Activated T-helper 2 cell treated with anti-CD3 and anti-CD28 coated beads, Interferon-gamma antibody, Interleukin-2, Interleukin-4, amounts not matched to agents 10 μg/mL and 5 μg/mL and 100 μg/mL, durations not matched to agents 14 hours and 24 hours and 36 hours (primary cell): ENCODE results near the gene TNPO1. TPM values are rescaled to one million over a fixed set of nuclear protein-coding genes. Genes with fewer than 3 reads are reported as not detected.
"Not testable (repeated sequence)": the region's sequence is repeated elsewhere in the genome, so short reads cannot be mapped to it uniquely, and the experiment has no call there.

Experiments
- DNase-seq: peaks from one replicate; pipeline ENCODE4 v3.0.0; 2021; ENCODE audit warnings: low spot score
- H3K27ac Mint-ChIP-seq: one replicate; pipeline ENCODE4 v1.8.0; 2021; ENCODE audit warnings: mixed read lengths
- H3K27me3 Mint-ChIP-seq: one replicate; pipeline ENCODE4 v1.8.0; 2021; ENCODE audit warnings: low read depth, mixed read lengths
- H3K36me3 Mint-ChIP-seq: one replicate; pipeline ENCODE4 v1.8.0; 2021; ENCODE audit warnings: low read depth, mixed read lengths
- H3K4me1 Mint-ChIP-seq: one replicate; pipeline ENCODE4 v1.8.0; 2021; ENCODE audit warnings: low read depth, mixed read lengths
- H3K4me3 Mint-ChIP-seq: one replicate; pipeline ENCODE4 v1.8.0; 2021; ENCODE audit warnings: low read depth, mild to moderate bottlenecking, moderate library complexity, mixed read lengths
- H3K9me3 Mint-ChIP-seq: one replicate; pipeline ENCODE4 v1.8.0; 2021; ENCODE audit warnings: mixed read lengths
- intact Hi-C: fragments of 100-400 bp; cut with micrococcal nuclease; formaldehyde crosslinking; loops from one replicate; pipeline ENCODE4 v1.15.1; 2023
- total RNA-seq: library from RNA; stranded (reverse); gene quantifications from 2 replicates; pipeline ENCODE4 v1.2.3, GENCODE V29; 2022

Gene TNPO1
- total RNA-seq, 1 donor from 2014 or later: 112 TPM

DNA sequence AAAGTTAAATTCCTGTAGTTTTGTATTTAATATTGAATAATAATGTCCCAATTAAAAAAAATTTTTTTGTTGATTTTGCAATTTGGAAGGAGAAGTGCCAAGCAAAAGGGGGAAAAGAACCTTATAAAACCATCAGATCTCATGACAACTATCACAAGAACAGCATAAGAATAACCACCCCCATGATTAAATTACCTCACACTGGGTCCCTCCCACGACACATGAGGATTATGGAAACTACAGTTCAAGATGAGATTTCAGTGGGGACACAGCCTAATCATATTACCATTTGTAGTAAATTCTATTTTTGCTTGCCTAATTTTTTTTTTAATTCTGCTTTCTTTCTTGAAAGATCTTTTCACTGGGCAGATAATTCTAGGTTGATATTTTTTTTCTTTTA, 106.0 kb downstream of the TNPO1 start:
- H3K4me3 Mint-ChIP-seq: no peak overlapping the region
- H3K36me3 Mint-ChIP-seq: no peaks in the 10 kb centered on the region
- H3K27me3 Mint-ChIP-seq: peaks cover 2% of the 10 kb centered on the region
- no peak overlapping the region for H3K27ac Mint-ChIP-seq
- no peaks in the 10 kb centered on the region for H3K9me3 Mint-ChIP-seq
- intact Hi-C loops: no loop called here
- no peaks in the 10 kb centered on the region for H3K4me1 Mint-ChIP-seq
- DNase-seq: no peak

DNA sequence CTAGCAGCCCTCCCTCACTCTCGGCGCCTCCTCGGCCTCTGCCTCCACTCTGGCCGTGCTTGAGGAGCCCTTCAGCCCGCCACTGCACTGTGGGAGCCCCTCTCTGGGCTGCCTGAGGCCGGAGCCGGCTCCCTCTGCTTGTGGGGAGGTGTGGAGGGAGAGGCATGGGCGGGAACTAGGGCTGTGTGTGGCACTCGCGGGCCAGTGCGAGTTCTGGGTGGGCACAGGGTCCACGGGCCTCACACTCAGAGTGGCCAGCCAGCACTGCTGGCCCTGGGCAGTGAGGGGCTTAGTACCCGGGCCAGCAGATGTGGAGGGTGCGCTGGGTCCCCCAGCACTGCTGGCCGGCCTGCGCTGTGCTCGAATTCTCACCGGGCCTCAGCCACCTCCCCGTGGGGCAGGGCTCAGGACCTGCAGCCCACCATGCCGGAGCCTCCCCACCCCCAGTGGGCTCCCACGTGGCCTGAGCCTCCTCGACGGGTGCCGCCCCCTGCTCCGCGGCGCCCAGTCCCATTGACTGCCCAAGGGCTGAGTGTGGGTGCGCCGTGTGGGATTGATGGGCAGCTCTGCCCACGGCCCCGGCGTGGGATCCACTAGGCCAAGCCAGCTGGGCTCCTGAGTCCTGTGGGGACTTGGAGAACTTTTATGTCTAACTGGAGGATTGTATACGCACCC, 109.0 kb downstream of the TNPO1 start:
- H3K9me3 Mint-ChIP-seq: no peaks in the 10 kb centered on the region
- H3K4me1 Mint-ChIP-seq: no peaks in the 10 kb centered on the region
- H3K27me3 Mint-ChIP-seq: peaks cover 8% of the 10 kb centered on the region
- DNase-seq: no peak
- H3K27ac Mint-ChIP-seq: no peak overlapping the region
- intact Hi-C loops: no loop called here
- no peaks in the 10 kb centered on the region for H3K36me3 Mint-ChIP-seq
- H3K4me3 Mint-ChIP-seq: no peak overlapping the region

DNA sequence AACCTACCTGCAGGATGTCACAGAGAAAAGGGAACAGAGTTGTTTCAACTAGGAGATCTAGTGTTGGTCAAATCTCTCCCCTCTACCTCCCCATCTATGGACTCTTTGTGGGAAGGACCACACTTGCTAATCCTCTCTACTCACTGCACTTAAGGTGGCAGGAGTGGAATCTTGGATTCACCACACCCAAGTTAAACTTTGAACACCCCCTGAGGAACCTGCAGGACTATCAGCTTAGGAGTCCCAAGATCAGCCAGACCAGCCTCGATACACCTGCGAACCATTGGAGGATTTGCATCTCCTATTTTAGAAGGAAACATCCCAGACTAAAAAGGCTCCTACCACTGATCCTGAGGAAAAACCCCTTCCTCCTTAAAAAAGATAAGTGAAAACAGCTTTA, 116.2 kb downstream of the TNPO1 start:
- H3K4me3 Mint-ChIP-seq, H3K4me1 Mint-ChIP-seq, H3K27me3 Mint-ChIP-seq, H3K36me3 Mint-ChIP-seq, H3K9me3 Mint-ChIP-seq, H3K27ac Mint-ChIP-seq, intact Hi-C loops, DNase-seq: not testable (repeated sequence)

DNA sequence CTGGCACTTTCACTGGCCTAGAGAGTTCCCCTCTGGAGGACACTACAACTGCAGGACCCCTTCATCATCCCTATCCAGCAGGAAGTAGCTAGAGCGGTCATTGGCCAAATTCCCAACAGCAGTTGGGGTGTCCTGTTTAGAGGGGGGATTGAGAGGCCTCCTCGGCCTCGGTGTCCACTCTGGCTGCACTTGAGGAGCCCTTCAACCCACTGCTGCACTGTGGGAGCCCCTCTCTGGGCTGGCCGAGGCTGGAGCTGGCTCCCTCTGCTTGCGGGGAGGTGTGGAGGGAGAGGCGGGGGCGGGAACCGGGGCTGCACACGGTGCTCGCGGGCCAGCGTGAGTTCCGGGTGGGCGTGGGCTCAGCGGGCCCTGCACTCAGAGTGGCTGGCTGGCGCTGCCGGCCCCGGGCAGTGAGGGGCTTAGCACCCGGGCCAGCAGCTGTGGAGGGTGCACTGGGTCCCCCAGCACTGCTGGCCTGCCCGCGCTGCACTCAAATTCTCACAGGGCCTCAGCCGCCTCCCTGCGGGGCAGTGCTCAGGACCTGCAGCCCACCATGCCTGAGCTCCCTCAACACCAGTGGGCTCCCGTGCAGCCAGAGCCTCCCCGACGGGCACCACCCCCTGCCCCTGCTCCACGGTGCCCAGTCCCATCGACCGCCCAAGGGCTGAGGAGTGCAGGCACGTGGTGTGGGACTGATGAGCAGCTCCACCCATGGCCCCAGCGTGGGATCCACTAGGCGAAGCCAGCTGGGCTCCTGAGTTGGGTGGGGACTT, 118.7 kb downstream of the TNPO1 start:
- DNase-seq, H3K27me3 Mint-ChIP-seq, H3K9me3 Mint-ChIP-seq, H3K27ac Mint-ChIP-seq, H3K36me3 Mint-ChIP-seq, H3K4me3 Mint-ChIP-seq, intact Hi-C loops, H3K4me1 Mint-ChIP-seq: not testable (repeated sequence)

DNA sequence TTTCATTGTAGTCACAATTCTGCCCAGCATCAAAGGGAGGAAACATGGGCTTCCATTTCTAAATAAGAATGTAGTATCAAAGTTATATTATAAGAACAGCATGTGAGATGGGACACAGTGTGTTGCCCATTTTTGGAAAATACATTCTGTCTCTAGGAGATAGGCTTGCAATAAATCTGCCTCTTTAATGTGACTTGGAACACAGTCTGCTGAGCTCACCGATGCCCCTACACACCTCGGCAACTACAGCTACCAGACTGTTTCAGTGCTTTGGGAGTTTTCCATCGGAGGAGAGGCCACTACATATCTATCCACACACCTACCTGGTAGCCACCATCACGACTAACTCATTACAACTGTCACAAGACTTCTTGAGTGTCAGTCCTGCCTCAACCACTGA, 120.4 kb downstream of the TNPO1 start:
- H3K4me3 Mint-ChIP-seq: no peak overlapping the region
- no peaks in the 10 kb centered on the region for H3K36me3 Mint-ChIP-seq
- intact Hi-C loops: no loop called here
- no peaks in the 10 kb centered on the region for H3K9me3 Mint-ChIP-seq
- H3K27me3 Mint-ChIP-seq: peaks cover 6% of the 10 kb centered on the region
- DNase-seq: no peak
- H3K4me1 Mint-ChIP-seq: no peaks in the 10 kb centered on the region
- no peak overlapping the region for H3K27ac Mint-ChIP-seq

DNA sequence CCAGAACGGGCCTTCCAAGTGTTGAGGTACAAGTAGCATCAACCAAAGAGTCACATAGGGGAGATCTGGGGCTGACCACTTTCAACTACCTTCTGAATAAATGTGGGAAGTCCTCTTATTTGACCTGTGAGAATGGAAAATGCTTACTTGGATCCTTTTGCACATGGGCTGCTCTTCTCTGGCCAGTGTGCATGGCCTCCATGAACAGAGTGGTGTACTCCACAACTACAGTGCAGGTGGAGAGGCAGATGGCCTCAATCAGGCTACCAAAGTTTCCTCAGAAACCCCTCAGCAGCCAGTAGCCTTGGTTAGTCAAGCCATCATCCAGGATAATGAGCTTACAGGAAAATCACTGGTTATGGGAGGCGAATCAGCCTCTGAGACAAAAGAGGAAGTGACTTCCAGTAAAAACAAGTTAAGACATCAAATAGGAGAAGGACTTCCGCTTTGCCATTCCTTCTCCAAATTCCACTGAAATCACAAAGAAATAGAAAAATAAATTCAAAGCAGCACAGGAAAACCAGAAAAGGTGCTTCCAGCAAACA, 121.1 kb downstream of the TNPO1 start:
- peaks cover 6% of the 10 kb centered on the region for H3K27me3 Mint-ChIP-seq
- no peak overlapping the region for H3K4me3 Mint-ChIP-seq
- no peak overlapping the region for H3K27ac Mint-ChIP-seq
- no peaks in the 10 kb centered on the region for H3K9me3 Mint-ChIP-seq
- intact Hi-C loops: no loop called here
- no peaks in the 10 kb centered on the region for H3K36me3 Mint-ChIP-seq
- no peak for DNase-seq
- no peaks in the 10 kb centered on the region for H3K4me1 Mint-ChIP-seq

DNA sequence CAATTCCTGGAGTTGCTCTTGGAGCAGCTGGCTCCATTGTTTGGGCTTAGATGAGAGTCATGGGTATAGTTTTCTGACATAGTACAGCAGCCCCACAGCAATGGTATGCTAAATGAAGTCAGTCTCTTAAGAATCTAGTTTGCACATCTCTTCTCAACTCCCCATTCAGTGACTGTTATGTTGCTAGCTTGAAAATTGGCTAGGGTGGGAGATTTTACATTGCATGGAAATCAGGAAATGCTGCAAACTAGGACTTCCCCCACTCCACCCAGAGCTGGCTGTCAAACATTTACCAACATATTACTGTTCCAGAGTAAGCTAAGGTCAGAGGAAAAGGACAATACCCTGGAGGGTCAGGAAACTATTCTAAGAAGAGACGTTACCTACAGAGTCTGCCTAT, 121.7 kb downstream of the TNPO1 start:
- H3K27me3 Mint-ChIP-seq: peaks cover 5% of the 10 kb centered on the region
- H3K9me3 Mint-ChIP-seq: no peaks in the 10 kb centered on the region
- intact Hi-C loops: no loop called here

DNA sequence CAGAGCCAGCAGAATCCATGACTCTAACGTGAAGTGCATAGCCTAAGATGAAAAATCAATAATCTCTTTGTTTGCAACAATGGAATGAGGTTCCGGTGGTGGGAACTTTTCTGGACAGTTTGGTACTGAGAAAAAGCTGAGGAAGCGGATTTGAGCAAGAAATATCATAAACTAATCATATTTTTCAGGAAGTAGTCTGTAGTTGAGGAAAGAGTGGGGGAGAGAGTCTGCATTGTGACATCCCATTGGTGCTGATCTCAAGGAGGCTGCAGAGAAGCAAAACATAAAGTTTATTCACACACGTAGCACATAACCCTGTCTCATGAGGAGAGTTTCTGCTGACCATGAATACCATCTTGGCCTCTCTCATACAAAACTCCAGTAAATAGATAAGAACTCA, 123.6 kb downstream of the TNPO1 start:
- Mint-ChIP-seq H3K27ac (no peak overlapping the region), H3K4me3 (no peak overlapping the region), H3K9me3 (no peaks in the 10 kb centered on the region), H3K36me3 (no peaks in the 10 kb centered on the region), H3K4me1 (no peaks in the 10 kb centered on the region), H3K27me3 (peaks cover 11% of the 10 kb centered on the region)
- intact Hi-C loops: no loop called here
- no peak for DNase-seq

More for the DNA sequence above, 121.7 kb downstream of the TNPO1 start:
- no peak for DNase-seq
- no peaks in the 10 kb centered on the region for H3K4me1 Mint-ChIP-seq
- no peaks in the 10 kb centered on the region for H3K36me3 Mint-ChIP-seq
- no peak overlapping the region for H3K27ac Mint-ChIP-seq
- no peak overlapping the region for H3K4me3 Mint-ChIP-seq

DNA sequence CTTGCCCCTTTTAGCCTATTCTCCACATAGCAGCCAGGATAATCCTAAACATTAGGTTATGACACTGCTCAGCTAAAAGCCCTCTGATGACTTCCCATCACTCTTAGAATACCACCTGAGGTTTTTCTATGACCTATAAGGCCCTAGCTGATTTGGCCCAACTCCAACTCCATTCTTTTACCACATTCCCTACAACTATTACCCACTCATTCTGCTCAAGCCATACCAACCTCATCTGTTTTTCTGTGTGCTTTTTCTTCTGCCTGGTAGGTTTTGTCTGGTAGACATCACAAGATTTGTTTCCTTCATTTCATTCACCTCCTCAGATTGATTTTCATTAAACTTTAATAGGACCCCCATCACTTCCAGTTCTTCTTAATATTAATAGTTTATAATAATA, 126.8 kb downstream of the TNPO1 start:
- no peaks in the 10 kb centered on the region for H3K36me3 Mint-ChIP-seq
- H3K9me3 Mint-ChIP-seq: no peaks in the 10 kb centered on the region

DNA sequence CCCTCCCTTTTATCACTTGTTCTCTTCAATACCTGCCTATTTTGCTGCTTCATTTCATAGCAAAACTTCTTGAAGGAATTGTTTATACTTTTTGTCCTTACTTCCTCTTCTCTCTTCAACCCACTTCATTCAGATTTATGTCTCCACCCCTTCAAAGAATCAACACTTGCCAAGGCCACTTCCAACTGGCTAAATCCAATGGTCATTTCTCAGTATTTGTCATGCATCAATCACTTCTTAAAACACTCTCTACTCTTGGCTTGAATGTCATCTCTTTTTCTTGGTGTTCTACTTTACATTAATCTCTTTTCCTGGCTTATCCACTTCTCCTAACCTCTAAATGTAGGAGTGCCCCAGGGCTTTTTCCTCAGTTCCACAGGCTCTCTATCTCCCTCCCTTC, 131.0 kb downstream of the TNPO1 start:
- Mint-ChIP-seq H3K36me3 (no peaks in the 10 kb centered on the region), H3K4me3 (no peak overlapping the region), H3K27ac (no peak overlapping the region), H3K9me3 (no peaks in the 10 kb centered on the region), H3K27me3 (peaks cover 32% of the 10 kb centered on the region), H3K4me1 (no peaks in the 10 kb centered on the region)
- intact Hi-C loops: no loop called here
- no peak for DNase-seq

More for the DNA sequence above, 126.8 kb downstream of the TNPO1 start:
- no peak overlapping the region for H3K4me3 Mint-ChIP-seq
- H3K27ac Mint-ChIP-seq: no peak overlapping the region
- intact Hi-C loops: no loop called here
- no peak for DNase-seq
- no peaks in the 10 kb centered on the region for H3K4me1 Mint-ChIP-seq
- peaks cover 22% of the 10 kb centered on the region for H3K27me3 Mint-ChIP-seq

DNA sequence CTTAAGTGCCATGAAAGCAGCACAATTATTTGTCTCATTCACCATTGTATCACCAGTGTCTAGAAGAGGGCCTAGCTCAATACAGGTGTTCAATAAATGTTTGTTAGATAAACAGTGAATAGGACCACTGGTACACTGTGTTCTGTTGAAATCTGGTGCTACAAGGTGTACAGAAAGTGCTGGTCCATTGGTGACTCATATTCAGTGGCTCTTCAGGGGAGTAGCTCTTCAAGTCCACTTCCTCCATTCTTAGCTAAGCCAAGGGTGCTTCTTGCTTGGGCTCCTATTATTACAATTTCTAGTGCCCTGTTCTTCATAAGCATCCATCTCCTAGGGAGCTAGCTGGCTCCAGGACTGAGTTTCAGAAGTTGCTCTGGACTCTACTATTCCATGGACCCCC, 133.0 kb downstream of the TNPO1 start:
- intact Hi-C loops: no loop called here
- no peak for DNase-seq
- H3K9me3 Mint-ChIP-seq: no peaks in the 10 kb centered on the region
- no peak overlapping the region for H3K27ac Mint-ChIP-seq
- peaks cover 39% of the 10 kb centered on the region for H3K27me3 Mint-ChIP-seq
- H3K4me1 Mint-ChIP-seq: no peaks in the 10 kb centered on the region
- H3K4me3 Mint-ChIP-seq: no peak overlapping the region
- H3K36me3 Mint-ChIP-seq: no peaks in the 10 kb centered on the region

DNA sequence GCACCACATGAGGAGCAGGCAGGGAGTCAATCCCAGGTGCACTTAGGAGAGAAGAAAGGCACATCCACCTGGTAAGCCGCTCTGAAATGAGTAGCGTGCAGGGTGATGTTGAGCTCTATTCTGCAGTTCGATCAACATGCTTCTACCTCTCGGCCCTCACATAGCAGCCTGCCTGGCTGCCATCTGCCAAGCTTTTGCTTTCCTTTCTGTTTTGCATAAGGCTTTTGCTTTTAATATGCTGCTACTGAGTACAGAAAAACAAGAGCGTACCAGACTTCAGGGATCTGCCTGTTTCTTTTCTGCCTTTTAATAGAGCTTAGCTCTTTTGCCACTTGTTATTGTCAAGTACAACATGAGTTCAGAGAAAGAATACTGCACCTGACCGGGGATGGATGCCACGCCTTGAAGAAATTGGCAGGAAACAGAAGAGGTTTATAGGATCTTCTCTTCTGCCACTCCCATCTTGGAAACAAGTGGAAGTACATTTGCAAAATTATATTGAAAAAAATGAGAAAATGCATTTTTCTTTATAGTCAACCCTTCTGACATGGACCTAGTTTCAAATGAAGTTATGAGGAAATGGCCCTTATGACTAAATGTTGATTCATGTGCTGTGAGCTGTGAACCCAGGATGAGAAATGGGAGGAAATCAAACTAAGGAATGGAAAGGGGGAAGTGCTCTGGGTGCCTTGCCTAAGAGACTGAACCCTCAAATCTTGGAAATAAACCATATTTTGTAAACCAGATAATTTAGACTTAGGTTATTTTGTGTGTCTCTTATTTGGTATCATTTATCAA, 135.4 kb downstream of the TNPO1 start:
- H3K27me3 Mint-ChIP-seq: peaks cover 47% of the 10 kb centered on the region
- no peaks in the 10 kb centered on the region for H3K36me3 Mint-ChIP-seq
- H3K9me3 Mint-ChIP-seq: no peaks in the 10 kb centered on the region
- H3K4me3 Mint-ChIP-seq: no peak overlapping the region
- peaks cover 13% of the 10 kb centered on the region for H3K4me1 Mint-ChIP-seq
- intact Hi-C loops: no loop called here
- DNase-seq: no peak
- no peak overlapping the region for H3K27ac Mint-ChIP-seq

DNA sequence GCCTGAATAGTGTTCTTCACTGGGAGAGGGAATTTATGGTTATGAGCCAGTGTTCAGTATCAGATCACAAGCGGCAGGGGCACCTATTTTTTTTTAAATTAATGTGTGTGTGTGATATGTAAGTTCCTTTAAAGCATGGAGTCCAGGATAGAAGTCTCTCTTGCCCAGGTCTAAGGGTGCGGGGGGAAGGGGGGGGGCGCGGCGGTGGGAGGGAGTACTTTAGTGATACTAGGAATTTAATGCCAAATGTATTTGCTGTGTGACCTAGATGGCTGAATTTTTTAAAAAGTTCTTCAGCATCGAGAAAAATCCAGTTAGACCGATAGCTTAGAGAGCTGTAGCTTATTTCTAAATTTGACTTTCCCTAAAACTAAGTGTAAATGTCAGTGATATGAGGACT, 137.9 kb downstream of the TNPO1 start:
- intact Hi-C loops: no loop called here
- H3K27me3 Mint-ChIP-seq: peaks cover 53% of the 10 kb centered on the region
- H3K4me3 Mint-ChIP-seq: peak overlapping the region; percentile 3

More for the DNA sequence above, 137.9 kb downstream of the TNPO1 start:
- no peak for DNase-seq
- H3K36me3 Mint-ChIP-seq: no peaks in the 10 kb centered on the region
- H3K9me3 Mint-ChIP-seq: no peaks in the 10 kb centered on the region
- H3K27ac Mint-ChIP-seq: no peak overlapping the region
- peaks cover 15% of the 10 kb centered on the region for H3K4me1 Mint-ChIP-seq
